K562 (cell line): ENCODE data around the gene PPP1R14B. TPM values are rescaled to one million over a fixed set of nuclear protein-coding genes. Genes with fewer than 3 reads are reported as not detected.

Experiments
- BRD9 ChIP-seq: fragments of 450-650 bp; IDR thresholded peaks from 2 replicates; pipeline ENCODE4 v1.6.1; 2018; ENCODE audit warnings: low read depth; ENCODE audit not compliant: partially characterized antibody
- CTCF ChIP-seq, 3 experiments: IDR thresholded peaks in 2 of 3; conservative IDR thresholded peaks in 1 of 3; 2 replicates each; pipeline ENCODE4 v1.5.1; 2011 to 2012; ENCODE audit warnings: low read length in 3 of 3, mild to moderate bottlenecking in 3 of 3, control low read depth in 2 of 3, improper control_type of control experiment in 1 of 3, inconsistent platforms in 1 of 3, low read depth in 1 of 3, mixed read lengths in 1 of 3, moderate library complexity in 1 of 3; ENCODE audit not compliant: insufficient read depth in 2 of 3
- CXXC5 ChIP-seq: fragments of 250-450 bp; sonication (Bioruptor Pico); IDR thresholded peaks from 2 replicates; pipeline ENCODE4 v1.8.0; 2022; ENCODE audit warnings: inconsistent platforms, mild to moderate bottlenecking, moderate library complexity
- EHMT2 ChIP-seq: fragments of 450-650 bp; IDR thresholded peaks from 2 replicates; pipeline ENCODE4 v1.6.1; 2018; ENCODE audit warnings: antibody characterized with exemption
- HNRNPLL ChIP-seq: fragments of 200-400 bp; formaldehyde crosslinking; IDR thresholded peaks from 2 replicates; pipeline ENCODE4 v1.6.1; 2017; ENCODE audit warnings: low read length, low read depth, mild to moderate bottlenecking; ENCODE audit not compliant: poor library complexity, severe bottlenecking
- REST ChIP-seq, 2 experiments: fragments of 450-650 bp; formaldehyde crosslinking in 1 of 2; IDR thresholded peaks; 2 replicates each; pipeline versions ENCODE4 v1.4.0 to v1.6.1; 2014 to 2020; ENCODE audit warnings: mild to moderate bottlenecking in 2 of 2, borderline replicate concordance in 1 of 2, low read depth in 1 of 2
- TAF1 ChIP-seq: IDR thresholded peaks from 2 replicates; pipeline ENCODE4 v1.6.1; 2011; ENCODE audit warnings: mild to moderate bottlenecking, low read length, moderate library complexity; ENCODE audit not compliant: insufficient read depth, control insufficient read depth, severe bottlenecking; ENCODE audit errors: extremely low read depth
- ZNF639 ChIP-seq, 2 experiments: fragments of 200-800 bp in 1 of 2; sonication (Bioruptor generic) in 1 of 2; sonication (generic) in 1 of 2; formaldehyde crosslinking in 1 of 2; IDR thresholded peaks in 1 of 2; conservative IDR thresholded peaks in 1 of 2; 2 replicates each; pipeline versions ENCODE4 v1.5.0 to v1.6.1; 2016 to 2020; ENCODE audit warnings: missing compliant biosample characterization in 1 of 2, missing genetic modification characterization in 1 of 2, missing genetic modification reagents in 1 of 2
- polyA plus RNA-seq, 8 experiments: library from polyadenylated mRNA; depleted of rRNA in 4 of 8; stranded (reverse) in 5 of 8; unstranded in 3 of 8; fragments of >200 nt; fragmentation: Nextera tagmentation in 2 of 8; fragmentation: Illumina TruSeq in 1 of 8; extraction: Ambion mirVana in 2 of 8; extraction: Trizol in 1 of 8; gene quantifications; 2 replicates each; pipeline versions ENCODE4 v1.2.1 to v1.2.3, GENCODE V29; 2011 to 2014; ENCODE audit warnings: inconsistent platforms in 1 of 8, missing spikeins in 1 of 8
- total RNA-seq, 7 experiments: library from RNA; depleted of rRNA in 6 of 7; stranded (reverse); fragments of >200 nt in 6 of 7; fragmentation: Illumina TruSeq in 2 of 7; extraction: Trizol in 2 of 7; gene quantifications; 2 replicates each; pipeline versions ENCODE4 v1.2.1 to v1.2.3, GENCODE V29; 2011 to 2021; ENCODE audit warnings: low replicate concordance in 1 of 7
- TF ChIP-seq, protein P1 (sequence below), 2 experiments: fragments of 450-650 bp in 1 of 2; sonication (generic) in 1 of 2; formaldehyde crosslinking in 1 of 2; IDR thresholded peaks in 1 of 2; conservative IDR thresholded peaks in 1 of 2; 2 replicates each; pipeline versions ENCODE4 v1.6.1 to v1.8.1; 2016 to 2023; ENCODE audit warnings: mild to moderate bottlenecking in 2 of 2, moderate library complexity in 2 of 2, inconsistent platforms in 1 of 2, missing genetic modification reagents in 1 of 2
- TF ChIP-seq, protein P2 (sequence below): fragments of 450-650 bp; formaldehyde crosslinking; IDR thresholded peaks from 2 replicates; pipeline ENCODE4 v1.4.0; 2020; ENCODE audit warnings: mild to moderate bottlenecking

The PPP1R14B gene
- total and polyA plus RNA-seq, 9 of the 15 experiments (the other 6 are each of a cell fraction or from before 2014, with no cell fraction given): 7.7 to 566 (median 212) TPM

GRCh38 chr11:64240435-64241240 lies 6.1 kb downstream of the PPP1R14B start, which contains the start of gene FKBP2 (continued):
- TF ChIP-seq REST (IDR thresholded peaks at IDR 0.05; ENCODE audit: borderline replicate concordance): peak; percentile 88
- TF ChIP-seq REST (CRISPR knock-in tag; IDR thresholded peaks at IDR 0.05; ENCODE audit: low read depth): peak; percentile 71
- TF ChIP-seq, protein P1, sequence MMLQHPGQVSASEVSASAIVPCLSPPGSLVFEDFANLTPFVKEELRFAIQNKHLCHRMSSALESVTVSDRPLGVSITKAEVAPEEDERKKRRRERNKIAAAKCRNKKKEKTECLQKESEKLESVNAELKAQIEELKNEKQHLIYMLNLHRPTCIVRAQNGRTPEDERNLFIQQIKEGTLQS (IDR thresholded peaks at IDR 0.05): no peak
- TF ChIP-seq, protein P1 (CRISPR knock-in tag; conservative IDR thresholded peaks at IDR 0.05): no peak
- no peak for TF ChIP-seq CTCF (IDR thresholded peaks at IDR 0.05 in 2 of 3, conservative IDR thresholded peaks at IDR 0.05 in 1 of 3; ENCODE audit: insufficient read depth in 2 of 3, low read depth in 1 of 3, low read length in 3 of 3)
- TF ChIP-seq TAF1: peak; percentile 93
- peak; percentile 57 for TF ChIP-seq HNRNPLL
- TF ChIP-seq, protein P2, sequence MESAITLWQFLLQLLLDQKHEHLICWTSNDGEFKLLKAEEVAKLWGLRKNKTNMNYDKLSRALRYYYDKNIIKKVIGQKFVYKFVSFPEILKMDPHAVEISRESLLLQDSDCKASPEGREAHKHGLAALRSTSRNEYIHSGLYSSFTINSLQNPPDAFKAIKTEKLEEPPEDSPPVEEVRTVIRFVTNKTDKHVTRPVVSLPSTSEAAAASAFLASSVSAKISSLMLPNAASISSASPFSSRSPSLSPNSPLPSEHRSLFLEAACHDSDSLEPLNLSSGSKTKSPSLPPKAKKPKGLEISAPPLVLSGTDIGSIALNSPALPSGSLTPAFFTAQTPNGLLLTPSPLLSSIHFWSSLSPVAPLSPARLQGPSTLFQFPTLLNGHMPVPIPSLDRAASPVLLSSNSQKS: 0 out of 2 replicates have a peak, but pooled peaks have one; percentile 9
- TF ChIP-seq ZNF639 (CRISPR knock-in tag; conservative IDR thresholded peaks at IDR 0.05 in 1 of 2, IDR thresholded peaks at IDR 0.05 in 1 of 2): peak in 1 of 2 experiments; percentile 97; a peak in 2 of 4 replicates
- no peak for TF ChIP-seq EHMT2
- peak; percentile 61 for TF ChIP-seq BRD9
- peak; percentile 95 for TF ChIP-seq CXXC5
